Measurements from ENCODE around the gene CDK5. TPM values are rescaled to one million over a fixed set of nuclear protein-coding genes. Genes with fewer than 3 reads are reported as not detected.

The CDK5 gene
- total and polyA plus RNA-seq, 9 of the 15 experiments (the other 6 are each of a cell fraction or from before 2014, with no cell fraction given) = 3.2 to 38.0 (median 27.5) TPM

DNA sequence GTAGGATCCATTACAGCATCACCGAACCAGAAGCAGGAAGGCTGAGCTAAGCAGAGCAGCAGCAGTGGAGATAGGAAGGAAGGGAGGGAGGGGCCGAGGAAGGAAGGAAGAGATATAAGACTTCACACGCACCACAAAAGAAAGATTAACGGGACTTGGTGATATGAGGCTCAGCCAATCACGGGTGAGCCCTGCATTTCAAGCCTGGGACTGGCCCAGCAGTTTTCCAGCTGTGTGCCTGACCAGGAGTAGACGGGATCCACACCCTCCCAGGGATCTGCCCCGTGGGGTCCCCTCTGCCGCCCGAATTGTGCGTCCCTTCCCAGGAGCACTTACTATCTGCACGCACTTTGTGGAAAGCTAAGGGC, 49.6 kb downstream of the CDK5 start (continued):
- TF ChIP-seq, protein P1, sequence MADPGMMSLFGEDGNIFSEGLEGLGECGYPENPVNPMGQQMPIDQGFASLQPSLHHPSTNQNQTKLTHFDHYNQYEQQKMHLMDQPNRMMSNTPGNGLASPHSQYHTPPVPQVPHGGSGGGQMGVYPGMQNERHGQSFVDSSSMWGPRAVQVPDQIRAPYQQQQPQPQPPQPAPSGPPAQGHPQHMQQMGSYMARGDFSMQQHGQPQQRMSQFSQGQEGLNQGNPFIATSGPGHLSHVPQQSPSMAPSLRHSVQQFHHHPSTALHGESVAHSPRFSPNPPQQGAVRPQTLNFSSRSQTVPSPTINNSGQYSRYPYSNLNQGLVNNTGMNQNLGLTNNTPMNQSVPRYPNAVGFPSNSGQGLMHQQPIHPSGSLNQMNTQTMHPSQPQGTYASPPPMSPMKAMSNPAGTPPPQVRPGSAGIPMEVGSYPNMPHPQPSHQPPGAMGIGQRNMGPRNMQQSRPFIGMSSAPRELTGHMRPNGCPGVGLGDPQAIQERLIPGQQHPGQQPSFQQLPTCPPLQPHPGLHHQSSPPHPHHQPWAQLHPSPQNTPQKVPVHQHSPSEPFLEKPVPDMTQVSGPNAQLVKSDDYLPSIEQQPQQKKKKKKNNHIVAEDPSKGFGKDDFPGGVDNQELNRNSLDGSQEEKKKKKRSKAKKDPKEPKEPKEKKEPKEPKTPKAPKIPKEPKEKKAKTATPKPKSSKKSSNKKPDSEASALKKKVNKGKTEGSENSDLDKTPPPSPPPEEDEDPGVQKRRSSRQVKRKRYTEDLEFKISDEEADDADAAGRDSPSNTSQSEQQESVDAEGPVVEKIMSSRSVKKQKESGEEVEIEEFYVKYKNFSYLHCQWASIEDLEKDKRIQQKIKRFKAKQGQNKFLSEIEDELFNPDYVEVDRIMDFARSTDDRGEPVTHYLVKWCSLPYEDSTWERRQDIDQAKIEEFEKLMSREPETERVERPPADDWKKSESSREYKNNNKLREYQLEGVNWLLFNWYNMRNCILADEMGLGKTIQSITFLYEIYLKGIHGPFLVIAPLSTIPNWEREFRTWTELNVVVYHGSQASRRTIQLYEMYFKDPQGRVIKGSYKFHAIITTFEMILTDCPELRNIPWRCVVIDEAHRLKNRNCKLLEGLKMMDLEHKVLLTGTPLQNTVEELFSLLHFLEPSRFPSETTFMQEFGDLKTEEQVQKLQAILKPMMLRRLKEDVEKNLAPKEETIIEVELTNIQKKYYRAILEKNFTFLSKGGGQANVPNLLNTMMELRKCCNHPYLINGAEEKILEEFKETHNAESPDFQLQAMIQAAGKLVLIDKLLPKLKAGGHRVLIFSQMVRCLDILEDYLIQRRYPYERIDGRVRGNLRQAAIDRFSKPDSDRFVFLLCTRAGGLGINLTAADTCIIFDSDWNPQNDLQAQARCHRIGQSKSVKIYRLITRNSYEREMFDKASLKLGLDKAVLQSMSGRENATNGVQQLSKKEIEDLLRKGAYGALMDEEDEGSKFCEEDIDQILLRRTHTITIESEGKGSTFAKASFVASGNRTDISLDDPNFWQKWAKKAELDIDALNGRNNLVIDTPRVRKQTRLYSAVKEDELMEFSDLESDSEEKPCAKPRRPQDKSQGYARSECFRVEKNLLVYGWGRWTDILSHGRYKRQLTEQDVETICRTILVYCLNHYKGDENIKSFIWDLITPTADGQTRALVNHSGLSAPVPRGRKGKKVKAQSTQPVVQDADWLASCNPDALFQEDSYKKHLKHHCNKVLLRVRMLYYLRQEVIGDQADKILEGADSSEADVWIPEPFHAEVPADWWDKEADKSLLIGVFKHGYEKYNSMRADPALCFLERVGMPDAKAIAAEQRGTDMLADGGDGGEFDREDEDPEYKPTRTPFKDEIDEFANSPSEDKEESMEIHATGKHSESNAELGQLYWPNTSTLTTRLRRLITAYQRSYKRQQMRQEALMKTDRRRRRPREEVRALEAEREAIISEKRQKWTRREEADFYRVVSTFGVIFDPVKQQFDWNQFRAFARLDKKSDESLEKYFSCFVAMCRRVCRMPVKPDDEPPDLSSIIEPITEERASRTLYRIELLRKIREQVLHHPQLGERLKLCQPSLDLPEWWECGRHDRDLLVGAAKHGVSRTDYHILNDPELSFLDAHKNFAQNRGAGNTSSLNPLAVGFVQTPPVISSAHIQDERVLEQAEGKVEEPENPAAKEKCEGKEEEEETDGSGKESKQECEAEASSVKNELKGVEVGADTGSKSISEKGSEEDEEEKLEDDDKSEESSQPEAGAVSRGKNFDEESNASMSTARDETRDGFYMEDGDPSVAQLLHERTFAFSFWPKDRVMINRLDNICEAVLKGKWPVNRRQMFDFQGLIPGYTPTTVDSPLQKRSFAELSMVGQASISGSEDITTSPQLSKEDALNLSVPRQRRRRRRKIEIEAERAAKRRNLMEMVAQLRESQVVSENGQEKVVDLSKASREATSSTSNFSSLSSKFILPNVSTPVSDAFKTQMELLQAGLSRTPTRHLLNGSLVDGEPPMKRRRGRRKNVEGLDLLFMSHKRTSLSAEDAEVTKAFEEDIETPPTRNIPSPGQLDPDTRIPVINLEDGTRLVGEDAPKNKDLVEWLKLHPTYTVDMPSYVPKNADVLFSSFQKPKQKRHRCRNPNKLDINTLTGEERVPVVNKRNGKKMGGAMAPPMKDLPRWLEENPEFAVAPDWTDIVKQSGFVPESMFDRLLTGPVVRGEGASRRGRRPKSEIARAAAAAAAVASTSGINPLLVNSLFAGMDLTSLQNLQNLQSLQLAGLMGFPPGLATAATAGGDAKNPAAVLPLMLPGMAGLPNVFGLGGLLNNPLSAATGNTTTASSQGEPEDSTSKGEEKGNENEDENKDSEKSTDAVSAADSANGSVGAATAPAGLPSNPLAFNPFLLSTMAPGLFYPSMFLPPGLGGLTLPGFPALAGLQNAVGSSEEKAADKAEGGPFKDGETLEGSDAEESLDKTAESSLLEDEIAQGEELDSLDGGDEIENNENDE (IDR thresholded peaks at IDR 0.05; ENCODE audit: low read depth, low read length) = no peak
- TF ChIP-seq, protein P2, sequence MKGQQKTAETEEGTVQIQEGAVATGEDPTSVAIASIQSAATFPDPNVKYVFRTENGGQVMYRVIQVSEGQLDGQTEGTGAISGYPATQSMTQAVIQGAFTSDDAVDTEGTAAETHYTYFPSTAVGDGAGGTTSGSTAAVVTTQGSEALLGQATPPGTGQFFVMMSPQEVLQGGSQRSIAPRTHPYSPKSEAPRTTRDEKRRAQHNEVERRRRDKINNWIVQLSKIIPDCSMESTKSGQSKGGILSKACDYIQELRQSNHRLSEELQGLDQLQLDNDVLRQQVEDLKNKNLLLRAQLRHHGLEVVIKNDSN (CRISPR knock-in tag; IDR thresholded peaks at IDR 0.05) = no peak
- TF ChIP-seq TOE1 (IDR thresholded peaks at IDR 0.05; ENCODE audit: borderline replicate concordance) (no peak), TOE1 (CRISPR knock-in tag; IDR thresholded peaks at IDR 0.05; ENCODE audit: borderline replicate concordance, low read depth) (no peak), MYBL2 (IDR thresholded peaks at IDR 0.05; ENCODE audit: low read depth) (no peak), MYBL2 (CRISPR knock-in tag; IDR thresholded peaks at IDR 0.05; ENCODE audit: borderline replicate concordance) (no peak), TEAD1 (CRISPR knock-in tag; IDR thresholded peaks at IDR 0.05) (no peak; a peak in 1 of 4 replicates), PURB (CRISPR knock-in tag; IDR thresholded peaks at IDR 0.05; ENCODE audit: low read depth) (no peak), ZNF76 (CRISPR knock-in tag; IDR thresholded peaks at IDR 0.05; ENCODE audit: borderline replicate concordance) (no peak), SMAD3 (CRISPR knock-in tag; conservative IDR thresholded peaks at IDR 0.05) (0 out of 2 replicates have a peak, but pooled peaks have one; percentile 2), HOMEZ (CRISPR knock-in tag; IDR thresholded peaks at IDR 0.05) (no peak), GABPB2 (CRISPR knock-in tag; conservative IDR thresholded peaks at IDR 0.05) (no peak)
- TF ChIP-seq, protein P3, sequence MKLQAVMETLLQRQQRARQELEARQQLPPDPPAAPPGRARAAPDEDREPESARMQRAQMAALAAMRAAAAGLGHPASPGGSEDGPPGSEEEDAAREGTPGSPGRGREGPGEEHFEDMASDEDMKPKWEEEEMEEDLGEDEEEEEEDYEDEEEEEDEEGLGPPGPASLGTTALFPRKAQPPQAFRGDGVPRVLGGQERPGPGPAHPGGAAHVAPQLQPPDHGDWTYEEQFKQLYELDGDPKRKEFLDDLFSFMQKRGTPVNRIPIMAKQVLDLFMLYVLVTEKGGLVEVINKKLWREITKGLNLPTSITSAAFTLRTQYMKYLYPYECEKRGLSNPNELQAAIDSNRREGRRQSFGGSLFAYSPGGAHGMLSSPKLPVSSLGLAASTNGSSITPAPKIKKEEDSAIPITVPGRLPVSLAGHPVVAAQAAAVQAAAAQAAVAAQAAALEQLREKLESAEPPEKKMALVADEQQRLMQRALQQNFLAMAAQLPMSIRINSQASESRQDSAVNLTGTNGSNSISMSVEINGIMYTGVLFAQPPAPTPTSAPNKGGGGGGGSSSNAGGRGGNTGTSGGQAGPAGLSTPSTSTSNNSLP (IDR thresholded peaks at IDR 0.05; ENCODE audit: borderline replicate concordance, low read depth, low read length) = peak; percentile 79

All from K562 (cell line).